Astrocyte (in vitro differentiated cells and primary cell): ENCODE data around the gene CIPC.

Source experiments
- CTCF ChIP-seq: IDR thresholded peaks from 2 replicates; pipeline ENCODE4 v1.5.1; 2011; ENCODE audit warnings: low read depth, mild to moderate bottlenecking, inconsistent platforms, low read length, moderate library complexity; ENCODE audit not compliant: insufficient read depth
- EZH2 ChIP-seq: IDR thresholded peaks from 2 replicates; pipeline ENCODE4 v1.6.1; 2012; ENCODE audit warnings: mild to moderate bottlenecking, low read length, inconsistent platforms; ENCODE audit not compliant: insufficient read depth

- no peak for TF ChIP-seq CTCF
- TF ChIP-seq EZH2: peak; percentile 52
These were observed 42.5 kb downstream of the CIPC start for GRCh38 chr14:77140359-77141213.
